ENCODE data around the gene PCOLCE2.

Gene PCOLCE2

GRCh38 chr3:142863010-142863817, 25.7 kb downstream of the PCOLCE2 start:
- Mint-ChIP-seq H3K4me1 (ENCODE audit: low read depth) (peaks cover 4% of the 10 kb centered on the region), H3K4me3 (no peak overlapping the region), H3K36me3 (ENCODE audit: low read depth) (no peaks in the 10 kb centered on the region), H3K27ac (no peak overlapping the region), H3K9me3 (no peaks in the 10 kb centered on the region), H3K27me3 (ENCODE audit: low read depth) (peaks cover 13% of the 10 kb centered on the region)

- no peak overlapping the region for H3K27ac Mint-ChIP-seq
- H3K36me3 Mint-ChIP-seq (ENCODE audit: low read depth): no peaks in the 10 kb centered on the region
- H3K4me1 Mint-ChIP-seq (ENCODE audit: low read depth): peaks cover 4% of the 10 kb centered on the region
- peaks cover 16% of the 10 kb centered on the region for H3K27me3 Mint-ChIP-seq (ENCODE audit: low read depth)
- no peaks in the 10 kb centered on the region for H3K9me3 Mint-ChIP-seq
- no peak overlapping the region for H3K4me3 Mint-ChIP-seq
These were observed 27.0 kb downstream of the PCOLCE2 start for GRCh38 chr3:142861926-142862325.

- Mint-ChIP-seq H3K4me1 (ENCODE audit: low read depth) (peaks cover under 1% of the 10 kb centered on the region), H3K27me3 (ENCODE audit: low read depth) (peaks cover 30% of the 10 kb centered on the region), H3K4me3 (no peak overlapping the region), H3K27ac (no peak overlapping the region), H3K36me3 (ENCODE audit: low read depth) (no peaks in the 10 kb centered on the region), H3K9me3 (no peaks in the 10 kb centered on the region)
These were observed 30.8 kb downstream of the PCOLCE2 start for GRCh38 chr3:142858043-142858442.

GRCh38 chr3:142857056-142857455, 31.8 kb downstream of the PCOLCE2 start:
- no peaks in the 10 kb centered on the region for H3K36me3 Mint-ChIP-seq (ENCODE audit: low read depth)
- no peaks in the 10 kb centered on the region for H3K4me1 Mint-ChIP-seq (ENCODE audit: low read depth)
- no peaks in the 10 kb centered on the region for H3K9me3 Mint-ChIP-seq
- H3K4me3 Mint-ChIP-seq: no peak overlapping the region
- peaks cover 30% of the 10 kb centered on the region for H3K27me3 Mint-ChIP-seq (ENCODE audit: low read depth)
- H3K27ac Mint-ChIP-seq: no peak overlapping the region

- H3K4me3 Mint-ChIP-seq: no peak overlapping the region
- H3K27me3 Mint-ChIP-seq (ENCODE audit: low read depth): peaks cover 17% of the 10 kb centered on the region
- no peaks in the 10 kb centered on the region for H3K36me3 Mint-ChIP-seq (ENCODE audit: low read depth)
- H3K9me3 Mint-ChIP-seq: no peaks in the 10 kb centered on the region
- no peaks in the 10 kb centered on the region for H3K4me1 Mint-ChIP-seq (ENCODE audit: low read depth)
- H3K27ac Mint-ChIP-seq: no peak overlapping the region
These were observed 35.4 kb downstream of the PCOLCE2 start for GRCh38 chr3:142853270-142854168.

- Mint-ChIP-seq H3K36me3 (ENCODE audit: low read depth) (no peaks in the 10 kb centered on the region), H3K4me1 (ENCODE audit: low read depth) (no peaks in the 10 kb centered on the region), H3K27me3 (ENCODE audit: low read depth) (peaks cover 15% of the 10 kb centered on the region), H3K4me3 (no peak overlapping the region), H3K9me3 (no peaks in the 10 kb centered on the region), H3K27ac (no peak overlapping the region)
These were observed 36.9 kb downstream of the PCOLCE2 start for GRCh38 chr3:142852009-142852408.

- Mint-ChIP-seq H3K4me1 (ENCODE audit: low read depth) (no peaks in the 10 kb centered on the region), H3K36me3 (ENCODE audit: low read depth) (no peaks in the 10 kb centered on the region), H3K27ac (no peak overlapping the region), H3K9me3 (no peaks in the 10 kb centered on the region), H3K27me3 (ENCODE audit: low read depth) (peaks cover 12% of the 10 kb centered on the region), H3K4me3 (no peak overlapping the region)
These were observed 38.4 kb downstream of the PCOLCE2 start for GRCh38 chr3:142850395-142851023.

GRCh38 chr3:142849148-142849547, 39.7 kb downstream of the PCOLCE2 start:
- Mint-ChIP-seq H3K4me1 (ENCODE audit: low read depth) (no peaks in the 10 kb centered on the region), H3K9me3 (no peaks in the 10 kb centered on the region), H3K4me3 (no peak overlapping the region), H3K27ac (no peak overlapping the region), H3K36me3 (ENCODE audit: low read depth) (no peaks in the 10 kb centered on the region), H3K27me3 (ENCODE audit: low read depth) (peaks cover 7% of the 10 kb centered on the region)

- no peak overlapping the region for H3K27ac Mint-ChIP-seq
- no peaks in the 10 kb centered on the region for H3K9me3 Mint-ChIP-seq
- no peak overlapping the region for H3K4me3 Mint-ChIP-seq
- peaks cover 9% of the 10 kb centered on the region for H3K27me3 Mint-ChIP-seq (ENCODE audit: low read depth)
- H3K4me1 Mint-ChIP-seq (ENCODE audit: low read depth): no peaks in the 10 kb centered on the region
- no peaks in the 10 kb centered on the region for H3K36me3 Mint-ChIP-seq (ENCODE audit: low read depth)
These were observed 41.9 kb downstream of the PCOLCE2 start for GRCh38 chr3:142846779-142847577.

- Mint-ChIP-seq H3K9me3 (no peaks in the 10 kb centered on the region), H3K4me3 (no peak overlapping the region), H3K27ac (no peak overlapping the region), H3K27me3 (ENCODE audit: low read depth) (peaks cover 9% of the 10 kb centered on the region), H3K36me3 (ENCODE audit: low read depth) (no peaks in the 10 kb centered on the region), H3K4me1 (ENCODE audit: low read depth) (no peaks in the 10 kb centered on the region)
These were observed 44.4 kb downstream of the PCOLCE2 start for GRCh38 chr3:142844339-142844977.

GRCh38 chr3:142839831-142840230, 49.1 kb downstream of the PCOLCE2 start:
- Mint-ChIP-seq H3K4me3 (no peak overlapping the region), H3K9me3 (no peaks in the 10 kb centered on the region), H3K27me3 (ENCODE audit: low read depth) (peaks cover 17% of the 10 kb centered on the region), H3K4me1 (ENCODE audit: low read depth) (no peaks in the 10 kb centered on the region), H3K36me3 (ENCODE audit: low read depth) (no peaks in the 10 kb centered on the region), H3K27ac (no peak overlapping the region)

- H3K9me3 Mint-ChIP-seq: no peaks in the 10 kb centered on the region
- H3K36me3 Mint-ChIP-seq (ENCODE audit: low read depth): no peaks in the 10 kb centered on the region
- peaks cover 9% of the 10 kb centered on the region for H3K27me3 Mint-ChIP-seq (ENCODE audit: low read depth)
- H3K4me3 Mint-ChIP-seq: no peak overlapping the region
- H3K4me1 Mint-ChIP-seq (ENCODE audit: low read depth): no peaks in the 10 kb centered on the region
- no peak overlapping the region for H3K27ac Mint-ChIP-seq
These were observed 51.4 kb downstream of the PCOLCE2 start for GRCh38 chr3:142837526-142837925.

GRCh38 chr3:142828703-142829305, 60.1 kb downstream of the PCOLCE2 start:
- Mint-ChIP-seq H3K4me1 (ENCODE audit: low read depth) (no peaks in the 10 kb centered on the region), H3K27me3 (ENCODE audit: low read depth) (peaks cover 15% of the 10 kb centered on the region), H3K4me3 (no peak overlapping the region), H3K9me3 (no peaks in the 10 kb centered on the region), H3K27ac (no peak overlapping the region), H3K36me3 (ENCODE audit: low read depth) (no peaks in the 10 kb centered on the region)

Data from T-helper 1 cell treated with Interleukin-12 subunit alpha and Interleukin-12 subunit beta and Interleukin-4 antibody, amounts not matched to agents 30 μg/mL and 1 μg/mL, for 36 hours (primary cell).